ENCODE data around the gene RPLP1.

Gene RPLP1

GRCh38 chr15:69478259-69478781 is 25.7 kb downstream of the RPLP1 start:
- TF ChIP-seq EZH2phosphoT487 (IDR thresholded peaks at IDR 0.05; ENCODE audit: borderline replicate concordance, low read length) (no peak), CTCF (IDR thresholded peaks at IDR 0.05; ENCODE audit: low read depth, low read length, poor library complexity, severe bottlenecking) (peak; percentile 97)
- H3K9me2 ChIP-seq (replicated peaks; ENCODE audit: control insufficient read depth, low read length) = no peaks in the 10 kb centered on the region

GRCh38 chr15:69479081-69479480 is 26.5 kb downstream of the RPLP1 start:
- H3K4me2 ChIP-seq (ENCODE audit: low read length) = no peak overlapping the region
- H3K9me2 ChIP-seq (replicated peaks; ENCODE audit: control insufficient read depth, low read length) = no peaks in the 10 kb centered on the region
- no peaks in the 10 kb centered on the region for H3K9me3 ChIP-seq (ENCODE audit: control insufficient read depth, insufficient read depth, low read length)
- peaks cover 13% of the 10 kb centered on the region for H3K27me3 ChIP-seq (ENCODE audit: control insufficient read depth, low read length)
- no peaks in the 10 kb centered on the region for H3K36me3 ChIP-seq (ENCODE audit: control insufficient read depth, low read length)
- H3F3A ChIP-seq (ENCODE audit: control insufficient read depth, insufficient read depth) = no peaks in the 10 kb centered on the region
- TF ChIP-seq CTCF (IDR thresholded peaks at IDR 0.05; ENCODE audit: low read depth, low read length, poor library complexity, severe bottlenecking) (no peak), EZH2phosphoT487 (IDR thresholded peaks at IDR 0.05; ENCODE audit: borderline replicate concordance, low read length) (no peak)
- H3K27ac ChIP-seq (ENCODE audit: low read depth, low read length) = no peak overlapping the region
- H3K4me3 ChIP-seq (ENCODE audit: low read length) = no peak overlapping the region
- H3K4me1 ChIP-seq (ENCODE audit: control insufficient read depth, low read length) = 0 out of 2 replicates have a peak, but pooled peaks cover 4% of the 10 kb centered on the region
- H4K20me1 ChIP-seq (ENCODE audit: control insufficient read depth, insufficient read depth, low read depth, low read length) = no peaks in the 10 kb centered on the region
- H3K79me2 ChIP-seq (ENCODE audit: control insufficient read depth, low read length) = no peaks in the 10 kb centered on the region

More at GRCh38 chr15:69478259-69478781, 25.7 kb downstream of the RPLP1 start:
- Histone ChIP-seq H3K27me3 (ENCODE audit: control insufficient read depth, low read length) (peaks cover 13% of the 10 kb centered on the region), H3K36me3 (ENCODE audit: control insufficient read depth, low read length) (no peaks in the 10 kb centered on the region), H4K20me1 (ENCODE audit: control insufficient read depth, insufficient read depth, low read depth, low read length) (no peaks in the 10 kb centered on the region), H3K4me1 (ENCODE audit: control insufficient read depth, low read length) (0 out of 2 replicates have a peak, but pooled peaks cover 4% of the 10 kb centered on the region), H3K4me2 (ENCODE audit: low read length) (no peak overlapping the region), H3F3A (ENCODE audit: control insufficient read depth, insufficient read depth) (no peaks in the 10 kb centered on the region), H3K79me2 (ENCODE audit: control insufficient read depth, low read length) (no peaks in the 10 kb centered on the region), H3K27ac (ENCODE audit: low read depth, low read length) (no peak overlapping the region), H3K9me3 (ENCODE audit: control insufficient read depth, insufficient read depth, low read length) (no peaks in the 10 kb centered on the region), H3K4me3 (ENCODE audit: low read length) (no peak overlapping the region)

GRCh38 chr15:69479971-69480370 is 27.4 kb downstream of the RPLP1 start:
- H3K9me3 ChIP-seq (ENCODE audit: control insufficient read depth, insufficient read depth, low read length) = no peaks in the 10 kb centered on the region
- no peaks in the 10 kb centered on the region for H3K36me3 ChIP-seq (ENCODE audit: control insufficient read depth, low read length)
- no peaks in the 10 kb centered on the region for H3F3A ChIP-seq (ENCODE audit: control insufficient read depth, insufficient read depth)
- H3K79me2 ChIP-seq (ENCODE audit: control insufficient read depth, low read length) = no peaks in the 10 kb centered on the region
- 0 out of 2 replicates have a peak, but pooled peaks cover 4% of the 10 kb centered on the region for H3K4me1 ChIP-seq (ENCODE audit: control insufficient read depth, low read length)
- no peak overlapping the region for H3K4me2 ChIP-seq (ENCODE audit: low read length)
- no peaks in the 10 kb centered on the region for H3K9me2 ChIP-seq (replicated peaks; ENCODE audit: control insufficient read depth, low read length)
- TF ChIP-seq EZH2phosphoT487 (IDR thresholded peaks at IDR 0.05; ENCODE audit: borderline replicate concordance, low read length) (no peak), CTCF (IDR thresholded peaks at IDR 0.05; ENCODE audit: low read depth, low read length, poor library complexity, severe bottlenecking) (no peak)
- no peak overlapping the region for H3K27ac ChIP-seq (ENCODE audit: low read depth, low read length)
- no peak overlapping the region for H3K4me3 ChIP-seq (ENCODE audit: low read length)
- peaks cover 13% of the 10 kb centered on the region for H3K27me3 ChIP-seq (ENCODE audit: control insufficient read depth, low read length)
- H4K20me1 ChIP-seq (ENCODE audit: control insufficient read depth, insufficient read depth, low read depth, low read length) = no peaks in the 10 kb centered on the region

Data from DOHH2 (cell line).